Measurements from ENCODE around the gene PGBD4.

The PGBD4 gene

GRCh38 chr15:34059946-34060345 lies 41.9 kb upstream of the PGBD4 start:
- Histone ChIP-seq H3K9me3 (no peaks in the 10 kb centered on the region), H3K4me3 (ENCODE audit: low read depth, low read length) (no peak overlapping the region), H3K4me1 (no peaks in the 10 kb centered on the region), H3K36me3 (no peaks in the 10 kb centered on the region), H3K27me3 (no peaks in the 10 kb centered on the region)
- TF ChIP-seq CTCF (IDR thresholded peaks at IDR 0.05; ENCODE audit: low read depth, low read length): no peak
- no peak for DNase-seq

GRCh38 chr15:34064438-34064837 lies 37.4 kb upstream of the PGBD4 start:
- Histone ChIP-seq H3K27me3 (no peaks in the 10 kb centered on the region), H3K9me3 (no peaks in the 10 kb centered on the region; the same call in 1 of the 2 replicates), H3K4me1 (no peaks in the 10 kb centered on the region), H3K4me3 (ENCODE audit: low read depth, low read length) (no peak overlapping the region), H3K36me3 (no peaks in the 10 kb centered on the region)
- no peak for DNase-seq
- no peak for TF ChIP-seq CTCF (IDR thresholded peaks at IDR 0.05; ENCODE audit: low read depth, low read length)

GRCh38 chr15:34065261-34065660 lies 36.6 kb upstream of the PGBD4 start:
- Histone ChIP-seq H3K4me1 (no peaks in the 10 kb centered on the region), H3K4me3 (ENCODE audit: low read depth, low read length) (no peak overlapping the region), H3K27me3 (no peaks in the 10 kb centered on the region), H3K9me3 (no peaks in the 10 kb centered on the region; the same call in 1 of the 2 replicates), H3K36me3 (no peaks in the 10 kb centered on the region)
- no peak for TF ChIP-seq CTCF (IDR thresholded peaks at IDR 0.05; ENCODE audit: low read depth, low read length)
- DNase-seq: no peak

GRCh38 chr15:34065941-34066340 lies 35.9 kb upstream of the PGBD4 start:
- DNase-seq: no peak
- Histone ChIP-seq H3K4me3 (ENCODE audit: low read depth, low read length) (no peak overlapping the region), H3K36me3 (no peaks in the 10 kb centered on the region), H3K4me1 (no peaks in the 10 kb centered on the region), H3K27me3 (no peaks in the 10 kb centered on the region), H3K9me3 (no peaks in the 10 kb centered on the region; the same call in 1 of the 2 replicates)
- no peak for TF ChIP-seq CTCF (IDR thresholded peaks at IDR 0.05; ENCODE audit: low read depth, low read length)

- no peak for DNase-seq
- Histone ChIP-seq H3K4me1 (no peaks in the 10 kb centered on the region), H3K27me3 (no peaks in the 10 kb centered on the region), H3K9me3 (no peaks in the 10 kb centered on the region; the same call in 1 of the 2 replicates), H3K36me3 (no peaks in the 10 kb centered on the region), H3K4me3 (ENCODE audit: low read depth, low read length) (no peak overlapping the region)
- TF ChIP-seq CTCF (IDR thresholded peaks at IDR 0.05; ENCODE audit: low read depth, low read length): no peak
Measured at GRCh38 chr15:34070003-34070402, 31.9 kb upstream of the PGBD4 start.

GRCh38 chr15:34076785-34077184 lies 25.1 kb upstream of the PGBD4 start:
- H3K9me3 ChIP-seq: no peaks in the 10 kb centered on the region
- no peaks in the 10 kb centered on the region for H3K4me1 ChIP-seq

More at GRCh38 chr15:34076785-34077184, 25.1 kb upstream of the PGBD4 start:
- no peak for TF ChIP-seq CTCF (IDR thresholded peaks at IDR 0.05; ENCODE audit: low read depth, low read length)
- no peaks in the 10 kb centered on the region for H3K36me3 ChIP-seq
- H3K4me3 ChIP-seq (ENCODE audit: low read depth, low read length): no peak overlapping the region
- H3K27me3 ChIP-seq: no peaks in the 10 kb centered on the region
- no peak for DNase-seq
